HK-2 (cell line): ENCODE data around the gene TNFAIP8.

Experiments used
- DNase-seq: peaks from one replicate; pipeline ENCODE4 v3.0.0-alpha.2; 2018; ENCODE audit not compliant: unreplicated experiment

TNFAIP8 gene

DNA sequence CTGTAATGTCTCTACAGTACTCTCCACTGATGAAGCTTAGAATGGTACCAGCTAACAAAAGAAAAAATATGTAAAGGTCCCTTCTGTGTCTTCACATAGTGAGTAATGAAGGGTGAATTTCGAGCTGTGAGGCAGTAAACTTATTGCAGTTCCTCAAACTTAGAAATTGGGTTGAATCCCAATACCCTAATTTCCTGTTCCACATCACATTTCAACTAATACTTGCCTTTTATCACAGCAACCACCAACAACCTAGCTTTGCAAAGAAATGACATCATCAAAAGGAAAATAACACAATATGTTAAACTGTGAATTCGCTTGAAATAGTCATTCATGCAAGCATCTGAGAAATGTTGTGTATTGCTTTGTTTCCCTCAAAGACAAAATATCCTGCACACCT, 9.4 kb upstream of the TNFAIP8 start:
- DNase-seq, result no peak

DNA sequence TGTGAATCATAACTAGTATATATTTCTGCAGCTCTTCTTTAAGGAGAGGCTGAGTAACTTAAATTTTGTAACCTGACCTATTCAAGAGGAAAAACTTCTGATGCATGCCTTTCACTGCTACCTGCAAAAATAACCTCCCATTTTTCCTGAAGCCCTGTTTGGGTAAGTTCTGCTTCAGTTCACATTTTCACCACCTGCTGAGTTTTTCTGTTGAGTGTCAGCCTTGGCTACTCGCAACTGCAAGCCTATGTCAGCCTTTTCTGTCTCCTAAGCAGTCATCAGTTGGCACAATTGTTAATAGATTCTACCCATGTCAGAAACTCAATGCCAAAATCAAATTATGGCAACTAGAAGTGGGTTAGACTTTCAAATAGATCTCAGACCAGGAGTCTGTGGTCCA, 8.2 kb upstream of the TNFAIP8 start:
- DNase-seq, result no peak

DNA sequence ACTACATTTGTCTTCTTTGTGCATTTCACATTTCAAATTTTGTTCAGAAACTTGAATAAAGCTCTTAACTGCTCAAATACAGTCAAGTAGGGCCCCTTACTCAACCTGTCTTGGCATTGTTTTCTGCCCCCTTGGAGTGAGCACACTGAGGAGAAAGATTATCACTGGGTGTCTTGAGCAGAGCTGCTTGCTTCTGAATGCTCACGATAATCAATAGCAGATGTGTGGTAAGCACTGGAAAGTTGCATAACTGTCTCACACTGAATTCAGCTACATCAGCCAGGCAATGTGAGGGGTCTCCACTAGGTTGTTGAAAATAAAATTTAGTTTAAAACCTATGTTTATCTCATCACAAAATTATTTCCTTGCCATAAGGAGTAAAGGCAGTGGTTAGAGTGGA, 7.8 kb upstream of the TNFAIP8 start:
- DNase-seq, result no peak

DNA sequence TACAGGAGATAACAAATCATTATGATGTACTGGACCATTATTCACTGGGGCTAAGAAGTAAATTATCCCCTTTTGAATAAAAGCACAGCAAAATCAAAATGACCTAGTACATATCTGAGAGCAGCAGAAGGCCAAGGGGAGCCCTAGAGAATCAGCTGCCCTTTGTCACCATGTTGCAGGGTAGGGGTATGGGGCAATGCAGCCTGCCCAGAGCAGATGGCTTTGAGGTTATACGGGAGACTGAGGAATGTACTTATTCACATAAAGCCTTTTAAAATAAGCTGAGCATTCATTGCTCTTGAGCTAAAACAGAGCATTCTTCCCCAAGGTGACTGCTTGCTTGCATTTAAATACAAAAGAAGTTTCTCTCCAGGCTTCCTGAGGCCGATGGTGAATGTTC, 2.6 kb upstream of the TNFAIP8 start:
- DNase-seq, result no peak

DNA sequence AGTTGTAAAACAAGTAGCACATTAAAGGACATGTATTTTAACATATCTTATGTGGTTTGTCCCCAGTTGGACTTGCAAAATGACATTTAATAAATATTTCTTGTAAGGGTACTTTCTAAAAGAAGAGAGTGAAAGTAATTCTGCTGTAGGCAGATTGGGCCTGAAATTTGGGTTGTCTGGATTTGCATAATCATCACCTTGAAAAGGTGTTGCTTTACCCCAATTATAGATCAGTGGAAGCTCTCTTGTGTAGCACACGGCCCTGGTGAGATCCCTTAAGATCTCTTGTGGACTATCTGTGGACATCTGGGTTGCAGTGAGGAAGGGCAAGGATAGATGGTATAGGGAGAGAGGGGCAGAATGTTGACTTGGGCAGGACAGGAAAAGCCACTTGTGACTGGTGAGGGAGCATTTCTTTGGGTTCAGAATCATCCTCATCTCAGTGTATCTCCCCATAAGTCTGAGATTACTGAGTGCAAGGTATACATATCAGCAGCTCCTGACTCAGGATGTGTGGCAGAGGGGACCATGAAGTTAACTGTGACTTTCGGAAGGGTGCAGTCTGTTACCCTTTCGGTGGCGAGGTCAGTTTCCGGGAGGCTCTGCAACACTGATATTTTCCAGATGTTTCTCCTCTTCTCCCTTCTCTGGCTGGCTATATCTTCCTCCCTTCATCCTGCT, 2.0 kb upstream of the TNFAIP8 start:
- no peak for DNase-seq

DNA sequence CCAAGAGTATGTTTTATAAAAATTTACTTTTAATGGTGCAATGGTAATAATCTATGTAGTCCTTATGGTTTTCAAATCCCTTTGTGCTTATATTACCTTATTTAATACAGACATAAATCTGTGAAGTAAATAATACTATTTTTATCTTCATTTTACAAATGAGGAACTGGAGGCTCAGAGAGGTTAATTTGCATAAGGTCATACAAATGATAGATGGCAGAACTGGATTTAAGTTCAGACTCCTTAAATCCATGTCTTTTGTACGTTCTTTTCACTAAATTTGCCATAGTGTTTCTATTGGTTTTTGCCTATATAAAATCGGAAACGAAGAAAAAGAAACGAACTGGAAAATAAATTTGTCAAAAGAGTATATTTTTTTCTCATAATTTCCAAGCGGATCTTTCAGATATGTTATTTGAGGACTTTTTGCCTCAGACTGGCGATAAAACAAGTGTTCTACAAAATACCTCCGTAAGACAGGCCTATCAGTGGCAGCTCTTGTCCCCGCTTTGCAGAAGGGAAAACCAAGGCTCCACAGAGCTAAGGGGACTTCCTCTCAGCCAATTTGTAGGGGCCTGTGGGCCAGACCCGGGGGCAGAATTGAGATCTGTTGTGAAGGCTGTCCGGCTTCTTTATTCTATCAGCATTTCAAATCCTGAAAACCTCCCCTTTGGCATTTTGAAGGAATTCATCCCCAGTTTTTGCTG, 1.1 kb upstream of the TNFAIP8 start:
- no peak for DNase-seq

DNA sequence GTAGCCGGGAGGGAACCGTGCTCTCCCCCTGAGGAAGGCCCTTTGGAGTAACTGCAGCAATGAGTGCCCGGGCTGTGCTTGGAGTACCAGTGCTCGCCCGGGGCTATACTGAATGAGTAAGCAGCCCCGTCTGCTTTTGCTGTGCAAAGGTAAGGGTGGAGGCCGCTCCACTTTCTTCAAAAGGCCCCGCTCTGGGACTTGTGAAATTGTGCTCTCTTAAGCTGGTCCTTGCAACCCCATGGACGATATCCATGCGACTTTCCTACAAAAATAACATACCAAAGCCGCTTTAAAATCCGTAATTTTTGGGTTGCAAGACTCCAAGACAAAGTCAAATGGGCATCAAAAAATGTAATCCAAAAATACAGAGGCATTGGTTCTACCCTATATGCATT, 578 bp upstream of the TNFAIP8 start:
- no peak for DNase-seq

DNA sequence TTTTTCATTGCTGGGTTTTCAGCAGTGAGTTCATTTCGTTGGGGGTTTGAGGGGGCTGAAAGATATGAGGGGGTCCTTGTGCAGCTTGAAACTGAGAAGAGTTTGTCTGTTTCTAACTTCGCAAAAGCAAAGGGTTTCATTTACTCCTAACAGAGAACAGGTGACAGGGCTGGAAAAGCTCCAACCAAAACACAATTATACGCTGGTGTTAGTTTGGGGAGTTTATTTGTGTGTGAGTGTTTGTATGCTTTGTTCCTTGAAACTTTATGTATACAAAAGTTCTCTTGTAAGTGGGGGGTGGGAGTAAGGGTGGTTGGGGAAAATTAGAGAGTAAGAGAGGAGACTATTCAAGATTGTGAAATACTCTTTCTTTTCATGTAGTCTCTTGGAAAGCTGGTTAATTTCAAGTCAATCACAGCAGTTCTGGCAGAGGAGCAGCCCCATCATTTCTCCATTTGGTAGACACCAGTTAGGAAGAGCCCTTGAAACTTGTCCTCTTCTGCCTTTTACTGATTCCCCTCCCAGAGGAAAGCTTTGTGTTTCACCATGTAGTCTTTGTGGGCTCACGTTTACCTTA, 881 bp downstream of the TNFAIP8 start:
- DNase-seq, result no peak

DNA sequence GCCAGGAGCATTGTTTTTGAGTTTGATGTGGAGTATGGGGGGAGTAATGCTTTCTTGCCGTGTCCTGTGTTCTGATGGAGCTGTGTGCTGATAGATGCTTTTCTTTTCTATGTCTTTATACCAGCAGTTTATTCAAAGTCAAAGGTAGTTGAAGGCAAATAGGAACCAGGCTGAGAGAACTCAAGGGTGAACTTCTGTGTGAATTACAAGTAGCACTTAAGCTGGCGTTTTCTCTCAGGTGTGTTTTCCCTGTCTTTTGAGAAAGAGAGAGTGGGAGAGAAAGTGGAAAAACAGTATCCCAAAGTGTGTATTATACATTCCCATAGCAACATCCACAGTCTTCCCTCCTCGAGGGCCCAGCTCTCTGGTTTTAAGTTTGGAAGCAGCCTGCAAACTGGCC, 1.5 kb downstream of the TNFAIP8 start:
- DNase-seq, result no peak

DNA sequence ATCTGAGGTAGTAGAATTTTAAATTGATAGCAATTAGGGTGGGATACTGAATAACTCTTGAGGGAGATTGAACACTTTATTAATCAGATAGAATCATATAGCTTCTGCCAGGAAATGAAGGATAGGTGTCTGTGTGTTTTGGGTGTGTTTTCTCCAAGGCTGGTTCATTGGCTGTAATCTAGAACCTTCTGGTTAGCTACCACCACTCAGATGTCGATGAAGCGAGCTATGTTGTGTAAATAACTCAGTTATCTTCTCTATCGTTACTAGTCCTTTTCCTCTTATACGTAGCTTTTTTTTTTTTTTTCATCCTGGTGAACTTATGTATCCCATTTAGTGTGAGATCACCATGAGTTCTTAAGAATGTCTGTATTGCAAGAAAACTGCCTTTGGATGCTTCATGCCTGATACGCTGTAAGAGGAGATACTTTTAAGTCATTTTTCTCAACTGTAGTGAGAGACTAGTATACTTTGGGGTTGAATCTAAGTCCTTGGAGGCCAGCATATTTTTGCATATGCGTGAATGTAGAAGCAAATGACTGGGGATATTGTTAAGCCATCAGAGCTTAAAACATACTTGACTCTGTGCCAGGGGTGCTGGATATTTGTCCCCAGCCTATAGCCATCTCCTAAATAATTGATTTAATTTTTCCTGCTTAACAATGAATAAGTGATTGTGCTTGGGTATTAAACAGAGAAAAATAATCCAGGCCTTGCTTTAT, 2.1 kb downstream of the TNFAIP8 start:
- DNase-seq, result no peak

DNA sequence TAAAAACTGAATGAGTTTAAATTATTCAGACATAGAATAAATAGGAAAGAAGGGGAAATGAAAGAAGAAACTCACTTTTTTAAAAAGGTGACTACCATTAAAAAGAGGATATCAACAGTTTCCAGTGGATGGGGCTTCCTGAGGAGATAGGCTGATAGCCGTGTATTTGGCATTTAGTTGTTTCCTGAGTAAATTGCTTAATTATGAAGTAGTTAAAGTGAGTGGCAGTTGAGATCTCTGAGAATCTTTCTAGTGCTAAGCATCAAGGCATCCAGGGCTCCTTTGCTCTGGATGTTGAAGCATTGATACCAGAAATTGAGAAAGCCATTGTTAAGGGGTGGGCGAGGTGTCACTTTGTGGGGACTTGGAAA, 2.7 kb downstream of the TNFAIP8 start:
- DNase-seq, result no peak

DNA sequence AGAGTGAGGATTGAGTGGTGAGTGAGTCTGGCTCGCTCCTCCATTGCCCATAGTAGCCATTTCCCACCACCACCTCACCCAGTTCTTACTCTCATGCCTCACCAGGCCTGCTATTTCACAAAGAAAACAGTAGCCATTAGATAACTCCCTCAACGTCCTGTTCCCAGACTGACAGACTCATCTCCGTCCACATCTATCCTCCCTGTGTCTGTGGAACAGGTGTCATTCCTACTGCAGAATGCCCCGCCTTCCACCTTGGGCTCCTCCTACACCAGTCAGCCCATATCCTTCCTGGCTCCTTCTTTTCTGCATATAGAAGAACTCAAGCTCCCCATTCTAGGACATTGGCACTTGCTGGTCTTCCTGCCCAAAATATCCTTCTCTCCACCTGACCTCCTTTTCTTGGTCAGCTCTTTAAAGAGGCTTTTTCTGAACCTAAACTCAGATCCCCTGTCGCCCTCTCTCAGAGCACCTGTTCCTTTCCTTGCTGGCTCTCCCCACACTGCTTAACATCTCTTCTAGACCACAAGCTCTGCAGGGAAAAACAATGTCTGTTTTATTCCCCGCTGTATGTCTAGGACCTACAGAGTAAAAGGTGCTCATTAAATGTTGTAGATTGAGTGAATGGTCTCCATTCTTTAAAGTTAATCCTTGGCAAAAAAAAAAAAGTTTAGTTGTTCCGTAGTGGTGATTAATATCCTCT, 3.2 kb downstream of the TNFAIP8 start:
- DNase-seq, result no peak

DNA sequence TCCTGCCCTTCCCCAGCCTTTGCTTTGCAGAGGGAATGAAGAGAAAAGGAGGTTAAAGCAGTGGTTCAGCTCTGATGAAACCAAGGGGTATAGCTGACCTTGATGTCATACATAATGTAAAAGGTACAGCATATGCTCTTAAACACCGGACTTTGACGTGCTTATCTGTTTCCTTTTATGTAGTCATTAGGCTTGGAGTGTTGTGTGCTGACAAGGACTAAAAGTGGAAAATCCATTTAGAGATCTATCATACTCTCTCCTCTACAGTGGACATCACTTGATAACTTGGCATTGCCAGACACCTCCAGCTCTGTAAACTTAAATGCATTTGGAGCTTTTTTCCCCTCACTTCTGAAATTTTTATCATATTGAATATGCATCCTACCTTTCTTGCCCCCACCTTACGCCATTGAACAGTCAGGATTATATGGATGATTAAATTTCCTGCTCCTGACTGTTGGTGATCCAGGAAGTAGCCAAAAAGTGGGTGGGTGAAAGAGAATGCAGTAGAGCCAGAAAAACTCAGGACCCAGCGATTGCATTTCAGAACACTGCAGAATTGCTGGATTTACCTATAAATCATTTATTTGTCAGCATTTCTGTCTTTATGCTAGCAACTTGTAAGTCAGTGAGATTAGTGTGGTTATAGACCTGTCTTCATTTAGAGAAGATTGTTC, 4.1 kb downstream of the TNFAIP8 start:
- no peak for DNase-seq

DNA sequence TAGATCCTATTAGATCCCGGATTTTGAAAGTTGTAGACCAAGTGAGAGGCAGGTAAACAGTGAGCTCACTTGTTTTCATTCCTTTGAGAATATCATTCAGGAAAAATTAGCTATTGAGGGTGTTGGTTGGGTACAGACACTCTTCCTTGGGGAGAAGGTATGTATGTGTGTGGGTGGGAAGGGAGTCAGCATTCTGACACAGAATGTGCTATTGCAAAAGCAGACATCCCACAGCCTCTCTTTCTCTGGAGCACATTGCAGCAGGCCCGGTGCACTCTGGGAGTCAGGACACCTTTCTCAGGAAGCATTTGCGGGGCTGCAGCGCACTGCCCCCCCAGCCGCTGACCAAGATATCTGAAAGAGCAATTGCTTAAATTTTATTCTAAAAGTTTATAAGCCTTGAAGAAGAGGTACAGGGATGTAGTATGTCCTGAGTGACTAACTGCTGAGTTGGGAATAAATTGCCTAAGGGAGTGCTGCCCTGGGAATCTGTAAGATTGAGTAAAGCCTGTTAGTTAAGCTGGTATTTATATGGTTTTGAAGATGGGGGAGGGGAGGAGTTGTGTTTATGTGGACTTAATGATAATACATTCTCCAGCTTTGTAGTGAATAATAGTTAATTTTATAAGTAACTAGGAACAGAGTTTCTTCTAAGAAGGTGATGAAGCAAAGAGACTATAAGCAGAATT, 5.2 kb downstream of the TNFAIP8 start:
- no peak for DNase-seq

DNA sequence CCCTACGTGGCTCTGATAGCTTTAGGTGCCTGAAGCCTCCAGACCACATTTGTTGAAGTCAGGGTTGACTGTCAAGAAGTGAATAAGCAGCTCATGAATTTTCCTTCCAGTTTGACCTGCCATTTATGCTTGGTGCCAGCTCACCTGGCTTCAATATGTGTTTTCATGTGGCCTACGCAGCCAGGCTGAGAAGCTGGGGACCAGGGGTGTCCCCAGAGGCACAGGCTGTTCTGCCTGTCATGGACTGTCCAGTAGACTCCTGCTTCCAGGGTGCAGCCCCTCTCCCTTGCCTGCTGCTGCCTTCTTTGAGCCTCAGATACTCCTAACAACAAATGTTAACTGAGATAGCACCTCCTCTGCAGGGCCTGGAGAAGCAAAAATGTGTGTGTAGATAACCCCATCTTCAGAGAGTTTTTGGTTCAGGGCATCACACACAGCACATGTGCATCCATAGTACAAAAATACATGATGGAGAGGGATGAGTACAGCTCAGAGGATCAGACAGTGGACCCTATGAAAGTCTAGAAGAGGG, 5.8 kb downstream of the TNFAIP8 start:
- no peak for DNase-seq

DNA sequence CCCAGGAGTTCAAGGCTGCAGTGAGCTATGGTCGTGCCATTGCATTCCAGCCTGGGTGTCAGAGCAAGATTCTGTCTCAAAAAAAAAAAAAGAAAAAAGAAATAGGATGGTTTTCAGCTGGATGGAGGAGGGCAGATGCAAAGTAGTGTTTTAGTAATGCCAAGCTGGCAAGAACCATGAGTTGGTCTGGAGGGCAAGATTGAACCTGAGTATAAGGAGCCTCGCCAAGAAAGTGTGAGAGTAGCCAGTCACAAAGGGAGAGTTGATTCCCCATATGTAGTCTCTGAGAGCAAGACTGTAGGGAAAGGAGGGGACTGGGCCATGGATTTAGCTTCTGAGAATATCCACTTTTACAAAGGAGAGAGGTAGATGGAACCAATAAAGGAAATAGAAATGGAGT, 6.9 kb downstream of the TNFAIP8 start:
- no peak for DNase-seq

DNA sequence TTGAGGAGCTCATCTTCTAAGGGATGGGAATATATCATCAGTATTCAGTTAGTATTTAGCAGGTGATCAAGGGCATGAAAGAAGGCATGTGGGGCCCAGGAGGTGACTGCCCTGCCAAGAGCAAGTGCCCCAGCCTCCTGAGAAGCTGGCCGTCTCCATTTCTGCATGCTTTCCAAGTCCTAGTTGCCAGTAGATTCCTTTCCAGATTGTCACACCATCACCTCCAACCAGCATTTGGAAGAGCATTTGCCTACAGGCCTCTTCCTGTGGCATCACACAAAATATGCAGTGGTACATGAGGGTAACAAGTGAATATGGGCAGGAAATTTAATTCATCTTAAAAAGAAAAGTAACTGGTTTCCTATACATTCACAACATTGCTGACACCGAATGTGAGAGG, 7.5 kb downstream of the TNFAIP8 start:
- DNase-seq, result no peak

DNA sequence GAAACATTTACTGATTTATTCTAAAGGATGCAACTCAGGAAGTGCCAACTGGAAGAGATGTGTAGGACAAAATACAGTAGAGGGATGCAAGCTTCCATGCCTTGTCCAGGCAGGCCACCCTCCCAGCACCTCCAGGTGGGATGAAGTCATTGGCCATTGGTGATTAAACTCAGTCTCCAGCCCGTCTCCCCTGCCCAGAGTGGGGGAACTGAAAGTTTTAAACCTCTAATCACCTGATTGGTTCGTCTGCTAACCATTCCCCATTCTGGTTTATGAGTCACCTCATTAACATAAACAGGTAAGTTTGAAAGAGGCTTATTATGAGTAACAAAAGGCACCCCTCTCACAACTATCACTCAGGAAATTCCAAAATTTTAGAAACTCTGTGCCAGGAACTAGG, 8.1 kb downstream of the TNFAIP8 start:
- no peak for DNase-seq

DNA sequence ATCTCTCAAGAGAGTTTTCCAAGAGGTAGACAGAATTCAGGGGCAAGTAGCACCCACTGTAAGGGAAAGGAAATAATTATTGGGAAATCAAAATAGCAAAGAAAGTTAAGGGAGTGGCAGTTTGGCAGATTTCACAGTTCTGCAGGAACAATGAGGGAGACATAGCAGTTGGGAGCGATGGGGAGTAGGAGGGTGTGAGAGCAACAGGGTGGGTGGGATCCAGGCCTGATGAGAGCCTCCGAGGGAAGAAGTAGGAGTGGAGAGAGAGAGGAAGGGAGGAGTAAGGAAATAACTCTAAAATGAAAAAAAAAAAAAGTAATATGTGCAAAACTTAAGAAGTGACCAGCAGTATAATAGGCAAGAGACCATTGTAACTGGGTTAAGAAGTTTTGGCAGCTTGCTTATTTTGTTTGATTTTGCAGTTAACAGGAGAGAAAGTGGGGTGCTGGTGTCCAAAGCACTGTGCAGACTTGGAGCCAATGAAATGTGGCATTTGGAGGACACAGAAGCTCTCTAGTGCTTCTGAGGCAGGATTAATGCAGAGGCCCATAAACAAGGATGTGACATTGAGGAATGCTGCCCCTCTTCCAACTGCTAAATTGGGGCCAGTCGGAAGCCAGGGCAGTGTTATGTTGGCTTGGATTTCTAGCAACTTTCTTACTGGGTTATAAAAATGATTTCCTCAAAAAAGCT, 10.2 kb downstream of the TNFAIP8 start:
- DNase-seq, result no peak

DNA sequence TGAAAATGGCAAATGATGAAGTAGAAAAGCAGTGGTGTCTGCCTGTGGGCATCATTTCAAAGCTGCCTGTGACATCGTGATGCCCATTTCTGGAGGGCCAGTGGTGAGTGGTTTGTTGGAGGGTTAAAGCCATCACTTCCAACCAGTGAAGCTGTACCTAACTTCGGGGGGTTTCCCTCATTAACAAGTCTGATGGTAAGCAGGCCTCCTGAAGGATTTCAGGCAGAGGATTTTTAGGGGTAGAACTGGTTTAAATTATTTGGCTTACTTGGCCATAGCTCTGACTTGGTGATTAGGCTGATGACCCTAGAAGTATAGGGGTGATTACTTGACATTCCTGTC, 10.7 kb downstream of the TNFAIP8 start:
- DNase-seq, result no peak
